Measurements from ENCODE around the gene GGACT. TPM values are rescaled to one million over a fixed set of nuclear protein-coding genes. Genes with fewer than 3 reads are reported as not detected.

GGACT gene
- polyA plus RNA-seq, 3 donors, result 1.7 to 8.3 (median 6.5) TPM

GRCh38 chr13:100513171-100513570 lies 75.4 kb downstream of the GGACT start:
- H3K4me3 ChIP-seq (replicated peaks in 1 of 3; ENCODE audit: low read depth in 2 of 3, low read length in 3 of 3), result no peak overlapping the region
- H3K27ac ChIP-seq (ENCODE audit: low read depth in 1 of 2, low read length in 2 of 2), result no peak overlapping the region
- peaks cover 0 to 2% (median 0%) of the 10 kb centered on the region in 7 donors for H3K9me3 Mint-ChIP-seq
- no peak overlapping the region for H3K4me2 ChIP-seq (replicated peaks; ENCODE audit: extremely low read depth, low read length, poor library complexity, severe bottlenecking)
- no peak overlapping the region for H2AFZ ChIP-seq (ENCODE audit: insufficient read depth, low read depth, low read length, poor library complexity, severe bottlenecking)
- DNase-seq, result no peak
- H3K27me3 ChIP-seq (ENCODE audit: control insufficient read depth in 2 of 2, insufficient read depth in 2 of 2, low read length in 2 of 2), result peaks cover 3 to 5% of the 10 kb centered on the region in 2 donors
- no peaks in the 10 kb centered on the region for H3K79me2 ChIP-seq (ENCODE audit: insufficient read depth, low read length)
- intact Hi-C loops (cut with micrococcal nuclease), result loop anchor here (5.0 to 10.0 kb wide), 3 partner anchors 88 to 858 kb away; no protein-coding TSS in a partner anchor
- H3K27ac Mint-ChIP-seq, result no peak overlapping the region
- H3K36me3 ChIP-seq (replicated peaks in 1 of 2; ENCODE audit: control insufficient read depth in 1 of 2, insufficient read depth in 2 of 2, low read length in 2 of 2), result no peaks in the 10 kb centered on the region
- peaks cover 12 to 20% of the 10 kb centered on the region in 2 donors for H3K4me1 ChIP-seq (ENCODE audit: control insufficient read depth in 1 of 2, insufficient read depth in 2 of 2, low read length in 2 of 2)
- peaks cover 0 to 1% of the 10 kb centered on the region in 2 donors for H3K36me3 Mint-ChIP-seq
- H3K9me3 ChIP-seq (replicated peaks in 1 of 2; ENCODE audit: control insufficient read depth in 1 of 2, insufficient read depth in 1 of 2, low read length in 2 of 2), result no peaks in the 10 kb centered on the region
- H3K4me3 Mint-ChIP-seq, result peak overlapping the region in 1 of 2 donors; percentile 19
- WGBS (ENCODE audit: insufficient coverage), result 100% methylated on average over 1 of the region's 3 CpGs
- no peak overlapping the region for H3K9ac ChIP-seq (ENCODE audit: insufficient read depth, low read length, poor library complexity, severe bottlenecking)
- peaks cover 34% of the 10 kb centered on the region for H3K4me1 Mint-ChIP-seq
- H4K20me1 ChIP-seq (ENCODE audit: insufficient read depth, low read length), result no peaks in the 10 kb centered on the region
- peaks cover 3 to 7% (median 4%) of the 10 kb centered on the region in 3 donors for H3K27me3 Mint-ChIP-seq (ENCODE audit: low read depth in 3 of 3)
- no peak for TF ChIP-seq CTCF (IDR thresholded peaks at IDR 0.05)

- Histone ChIP-seq H3K4me2 (replicated peaks; ENCODE audit: extremely low read depth, low read length, poor library complexity, severe bottlenecking) (no peak overlapping the region), H3K27me3 (ENCODE audit: control insufficient read depth in 2 of 2, insufficient read depth in 2 of 2, low read length in 2 of 2) (peaks cover 0 to under 1% of the 10 kb centered on the region in 2 donors), H3K4me3 (replicated peaks in 1 of 3; ENCODE audit: low read depth in 2 of 3, low read length in 3 of 3) (no peak overlapping the region), H3K9me3 (replicated peaks in 1 of 2; ENCODE audit: control insufficient read depth in 1 of 2, insufficient read depth in 1 of 2, low read length in 2 of 2) (no peaks in the 10 kb centered on the region), H3K79me2 (ENCODE audit: insufficient read depth, low read length) (no peaks in the 10 kb centered on the region), H3K36me3 (replicated peaks in 1 of 2; ENCODE audit: control insufficient read depth in 1 of 2, insufficient read depth in 2 of 2, low read length in 2 of 2) (no peaks in the 10 kb centered on the region), H3K27ac (ENCODE audit: low read depth in 1 of 2, low read length in 2 of 2) (no peak overlapping the region), H2AFZ (ENCODE audit: insufficient read depth, low read depth, low read length, poor library complexity, severe bottlenecking) (no peak overlapping the region), H3K9ac (ENCODE audit: insufficient read depth, low read length, poor library complexity, severe bottlenecking) (no peak overlapping the region), H3K4me1 (ENCODE audit: control insufficient read depth in 1 of 2, insufficient read depth in 2 of 2, low read length in 2 of 2) (peaks cover 10 to 20% of the 10 kb centered on the region in 2 donors), H4K20me1 (ENCODE audit: insufficient read depth, low read length) (no peaks in the 10 kb centered on the region)
- peak in 1 of 3 donors; percentile 21 for DNase-seq
- peak overlapping the region in 1 of 2 donors; percentile 16 for H3K4me3 Mint-ChIP-seq
- TF ChIP-seq CTCF (IDR thresholded peaks at IDR 0.05), result no peak
- no peaks in the 10 kb centered on the region for H3K36me3 Mint-ChIP-seq
- WGBS (ENCODE audit: insufficient coverage), result 85% methylated on average over 8 of the region's 9 CpGs
- peaks cover 0 to 2% (median 0%) of the 10 kb centered on the region in 7 donors for H3K9me3 Mint-ChIP-seq
- H3K27ac Mint-ChIP-seq, result peak overlapping the region in 1 of 7 donors; percentile 40
- intact Hi-C loops (cut with micrococcal nuclease), result loop anchor here (5.0 to 10.0 kb wide), 3 partner anchors 88 to 858 kb away; no protein-coding TSS in a partner anchor
- peaks cover 29% of the 10 kb centered on the region for H3K4me1 Mint-ChIP-seq
- peaks cover 0 to 7% (median 2%) of the 10 kb centered on the region in 3 donors for H3K27me3 Mint-ChIP-seq (ENCODE audit: low read depth in 3 of 3)
Observed at GRCh38 chr13:100512422-100512821, 76.2 kb downstream of the GGACT start.

Data from CD14-positive monocyte (primary cell).